ENCODE data around the gene PTPRN2. TPM values are rescaled to one million over a fixed set of nuclear protein-coding genes. Genes with fewer than 3 reads are reported as not detected.
"Not testable (repeated sequence)": the region's sequence is repeated elsewhere in the genome, so short reads cannot be mapped to it uniquely, and the experiment has no call there.

Gene PTPRN2
- total and polyA plus RNA-seq, 9 of the 15 experiments (the other 6 are each of a cell fraction or from before 2014, with no cell fraction given), result not detected

- POLR2A ChIA-PET, result interaction anchor here (0.6 kb wide), 1 partner anchor 922 kb away, joined by 3 read pairs; no protein-coding TSS in a partner anchor
- H3K27ac ChIP-seq (ENCODE audit: extremely low read depth, low read depth, low read length); H3K9ac ChIP-seq (ENCODE audit: insufficient read depth in 1 of 2, low read depth in 2 of 2, low read length in 2 of 2); H3K79me2 ChIP-seq (ENCODE audit: control insufficient read depth, insufficient read depth, low read length); in situ Hi-C loops (cut with MboI); intact Hi-C loops (cut with micrococcal nuclease); FAIRE-seq; CTCF ChIA-PET (ENCODE audit: low intra/inter-chr PET ratio); H3K4me3 ChIP-seq; H3K9me3 ChIP-seq (replicated peaks; ENCODE audit: control insufficient read depth, insufficient read depth, low read depth, low read length); H4K20me1 ChIP-seq (replicated peaks; ENCODE audit: control insufficient read depth, insufficient read depth, low read length); ATAC-seq; H2AFZ ChIP-seq (ENCODE audit: low read depth, low read length); H3K36me3 ChIP-seq (ENCODE audit: control insufficient read depth, insufficient read depth, low read length); H3K9me1 ChIP-seq (ENCODE audit: control insufficient read depth, insufficient read depth, low read length); H3K4me2 ChIP-seq (ENCODE audit: insufficient read depth, low read length); DNase-seq (ENCODE audit: extremely low read depth in 1 of 4, low spot score in 3 of 4); BruUV-seq (replicated peaks); H3K4me1 ChIP-seq (replicated peaks in 1 of 2; ENCODE audit: control insufficient read depth in 2 of 2, insufficient read depth in 2 of 2, low read length in 2 of 2): not testable (repeated sequence)
- 2% methylated on average over 15 of the region's 15 CpGs for WGBS (ENCODE audit: insufficient coverage, low coverage, missing lambda C conversion rate)
- peaks cover 50 to 84% of the 10 kb centered on the region in 2 experiments for H3K27me3 ChIP-seq (ENCODE audit: control insufficient read depth in 2 of 2, insufficient read depth in 2 of 2, low read length in 2 of 2)
- TF ChIP-seq SAFB (IDR thresholded peaks at IDR 0.05; ENCODE audit: borderline replicate concordance, low read depth, low read length), result peak; percentile 26; the same call in 1 of the 2 replicates
Observed at GRCh38 chr7:157896376-157896675, 691.3 kb downstream of the PTPRN2 start.

DNA sequence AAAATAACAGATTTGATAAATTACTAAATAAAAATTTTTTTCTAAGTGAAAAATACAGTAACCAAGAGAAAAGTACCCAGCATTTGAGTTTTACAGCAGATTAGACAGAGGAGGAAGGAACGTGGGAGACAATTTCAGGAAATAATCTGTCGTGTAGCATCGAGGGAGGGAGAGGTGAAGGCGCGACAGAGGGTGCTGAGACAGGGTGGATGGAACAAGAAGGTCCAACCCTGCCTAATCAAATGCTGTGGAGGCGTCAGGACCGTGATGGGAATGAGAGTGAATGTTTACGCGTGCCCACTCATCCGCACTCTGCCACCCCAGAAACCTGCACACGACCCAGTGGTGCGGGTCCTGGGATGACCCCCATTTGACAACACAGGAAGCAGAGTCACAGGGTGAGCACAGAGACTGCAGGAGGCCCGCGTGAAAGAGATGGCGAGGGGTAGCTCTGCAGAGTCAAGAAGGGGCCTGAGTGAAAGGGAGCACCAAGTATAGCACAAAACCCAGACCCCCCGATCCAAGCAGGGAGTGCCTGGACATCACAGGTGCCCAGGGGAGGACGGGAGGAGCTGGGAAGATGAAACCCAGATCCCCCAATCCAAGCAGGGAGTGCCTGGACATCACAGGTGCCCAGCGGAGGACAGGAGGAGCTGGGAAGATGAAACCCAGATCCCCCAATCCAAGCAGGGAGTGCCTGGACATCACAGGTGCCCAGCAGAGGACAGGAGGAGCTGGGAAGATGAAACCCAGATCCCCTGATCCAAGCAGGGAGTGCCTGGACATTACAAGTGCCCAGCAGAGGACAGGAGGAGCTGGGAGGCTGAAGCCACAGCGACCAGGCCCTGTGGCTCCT lies 691.9 kb downstream of the PTPRN2 start:
- no peak for DNase-seq (ENCODE audit: extremely low read depth in 1 of 4, low spot score in 3 of 4)
- POLR2A ChIA-PET, result interaction anchor here (0.6 kb wide), 1 partner anchor 922 kb away, joined by 3 read pairs; no protein-coding TSS in a partner anchor

More for the DNA sequence above, 691.9 kb downstream of the PTPRN2 start:
- no peaks in the 10 kb centered on the region for H3K9me1 ChIP-seq (ENCODE audit: control insufficient read depth, insufficient read depth, low read length)
- BruUV-seq (replicated peaks), result no TSS peak
- no peaks in the 10 kb centered on the region for H3K9me3 ChIP-seq (replicated peaks; ENCODE audit: control insufficient read depth, insufficient read depth, low read depth, low read length)
- H3K27ac ChIP-seq (ENCODE audit: extremely low read depth, low read depth, low read length), result no peak overlapping the region
- intact Hi-C loops (cut with micrococcal nuclease) (no loop called here), in situ Hi-C loops (cut with MboI) (no loop called here)
- H3K79me2 ChIP-seq (ENCODE audit: control insufficient read depth, insufficient read depth, low read length), result no peaks in the 10 kb centered on the region
- WGBS (ENCODE audit: insufficient coverage, low coverage, missing lambda C conversion rate), result under 1% methylated on average over 19 of the region's 19 CpGs
- TF ChIP-seq HOMEZ (CRISPR knock-in tag; IDR thresholded peaks at IDR 0.05), result no peak
- no peak for FAIRE-seq
- H3K4me1 ChIP-seq (replicated peaks in 1 of 2; ENCODE audit: control insufficient read depth in 2 of 2, insufficient read depth in 2 of 2, low read length in 2 of 2), result no peaks in the 10 kb centered on the region
- H3K27me3 ChIP-seq (ENCODE audit: control insufficient read depth in 2 of 2, insufficient read depth in 2 of 2, low read length in 2 of 2), result peaks cover 45 to 82% of the 10 kb centered on the region in 2 experiments
- no peak overlapping the region for H2AFZ ChIP-seq (ENCODE audit: low read depth, low read length)
- no peaks in the 10 kb centered on the region for H3K36me3 ChIP-seq (ENCODE audit: control insufficient read depth, insufficient read depth, low read length)
- H3K9ac ChIP-seq (ENCODE audit: insufficient read depth in 1 of 2, low read depth in 2 of 2, low read length in 2 of 2), result no peak overlapping the region
- no peak for ATAC-seq
- no peak overlapping the region for H3K4me2 ChIP-seq (ENCODE audit: insufficient read depth, low read length)
- no peak overlapping the region for H3K4me3 ChIP-seq
- H4K20me1 ChIP-seq (replicated peaks; ENCODE audit: control insufficient read depth, insufficient read depth, low read length), result no peaks in the 10 kb centered on the region; the same call in none of the 2 replicates
- CTCF ChIA-PET (ENCODE audit: low intra/inter-chr PET ratio), result no interaction called here
